Esophagus muscularis mucosa (tissue), 4 donors: Measurements from ENCODE around the gene C20orf173. TPM values are rescaled to one million over a fixed set of nuclear protein-coding genes. Genes with fewer than 3 reads are reported as not detected.
"Not testable (repeated sequence)": the region's sequence is repeated elsewhere in the genome, so short reads cannot be mapped to it uniquely, and the experiment has no call there.

ENCODE experiments used
- DNase-seq: peaks from one replicate; pipeline ENCODE4 v3.0.0-alpha.2; 2017; ENCODE audit errors: extremely low spot score
- H3K27ac ChIP-seq, 4 donors: fragments of 200-600 bp; sonication (generic); replicated peaks in 1 of 4; 1 replicate in 3 of 4; 2 replicates in 1 of 4; pipeline ENCODE4 v1.5.1; 2016 to 2019; ENCODE audit warnings: mild to moderate bottlenecking in 1 of 4
- H3K27me3 ChIP-seq, 4 donors: fragments of 200-600 bp; sonication (generic); one replicate each; pipeline versions ENCODE4 v1.5.1 to v1.6.0; 2016 to 2019
- H3K36me3 ChIP-seq, 4 donors: fragments of 200-600 bp; sonication (generic); one replicate each; pipeline ENCODE4 v1.5.1; 2016 to 2019
- H3K4me1 ChIP-seq, 4 donors: fragments of 200-600 bp; sonication (generic); one replicate each; pipeline ENCODE4 v1.5.1; 2016 to 2019
- H3K4me3 ChIP-seq, 4 donors: fragments of 200-600 bp; sonication (generic); 1 replicate in 2 of 4; 2 replicates in 2 of 4; pipeline ENCODE4 v1.5.1; 2016 to 2019; ENCODE audit warnings: mild to moderate bottlenecking in 4 of 4, moderate library complexity in 1 of 4
- H3K9me3 ChIP-seq, 4 donors: fragments of 200-600 bp; sonication (generic); 1 replicate in 3 of 4; 2 replicates in 1 of 4; pipeline ENCODE4 v1.5.1; 2016 to 2019
- EP300 ChIP-seq: sonication (generic); formaldehyde crosslinking; IDR thresholded peaks from one replicate; pipeline ENCODE4 v1.6.1; 2017; ENCODE audit warnings: antibody characterized with exemption
- POLR2A ChIP-seq: fragments of 450-650 bp; IDR thresholded peaks from one replicate; pipeline ENCODE4 v1.6.1; 2017; ENCODE audit warnings: antibody characterized with exemption, moderate library complexity, mild to moderate bottlenecking, low read depth
- POLR2AphosphoS5 ChIP-seq, 2 donors: sonication (generic); formaldehyde crosslinking; IDR thresholded peaks; one replicate each; pipeline ENCODE4 v1.6.1; 2017; ENCODE audit warnings: antibody characterized with exemption in 2 of 2
- WGBS: methylation state at CpG from one replicate; pipeline ENCODE4 v1.1.5; 2018; 5-methylcytosine and 5-hydroxymethylcytosine counted together
- intact Hi-C: fragments of 100-400 bp; cut with DNase I; formaldehyde crosslinking; loops from one replicate; pipeline ENCODE4 v1.15.1; 2023
- total RNA-seq, 4 donors: library from RNA; depleted of rRNA; stranded (reverse); fragments of >200 nt; gene quantifications; one replicate each; pipeline versions ENCODE4 v1.1.0 to v1.2.1, GENCODE V29; 2016
- TF ChIP-seq, protein P1 (sequence below), 3 experiments: fragments of 200-600 bp in 2 of 3; fragments of 450-650 bp in 1 of 3; sonication (generic) in 2 of 3; IDR thresholded peaks; one replicate each; pipeline ENCODE4 v1.5.1; 2017 to 2019; ENCODE audit warnings: antibody characterized with exemption in 3 of 3, mild to moderate bottlenecking in 2 of 3, moderate library complexity in 1 of 3

Gene C20orf173
- total RNA-seq, 4 donors from 2014 or later, result not detected

DNA sequence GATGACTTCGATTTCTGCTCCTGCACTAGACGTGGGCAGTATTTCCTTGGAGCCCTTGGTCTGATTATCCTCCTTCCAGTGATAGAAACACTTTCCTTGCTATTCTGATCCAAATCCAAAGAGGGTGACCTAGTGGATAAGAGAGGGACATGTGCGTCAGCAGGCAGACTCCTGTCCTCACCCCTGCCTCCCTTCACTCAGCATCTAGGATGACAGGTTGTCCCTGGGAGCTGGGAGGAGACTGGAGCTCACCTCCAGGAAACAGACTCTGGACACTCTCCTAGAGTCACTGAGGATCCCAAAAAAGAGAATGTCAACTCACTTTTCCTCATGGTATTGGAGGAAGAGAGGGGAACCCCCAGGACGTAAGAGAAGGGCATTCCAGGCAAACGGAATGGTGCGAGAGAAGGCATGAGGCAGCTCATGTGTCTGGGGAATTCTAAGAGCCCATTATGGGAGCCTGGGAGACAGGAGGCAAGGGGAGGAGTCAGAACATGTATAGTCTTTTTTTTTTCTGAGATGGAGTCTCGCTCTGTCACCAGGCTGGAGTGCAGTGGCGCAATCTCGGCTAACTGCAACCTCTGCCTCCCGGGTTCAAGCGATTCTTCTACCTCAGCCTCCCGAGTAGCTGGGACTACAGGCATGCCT lies 2.2 kb downstream of the C20orf173 start:
- Histone ChIP-seq H3K27ac (no peak overlapping the region), H3K4me1 (no peaks in the 10 kb centered on the region), H3K9me3 (no peaks in the 10 kb centered on the region), H3K27me3 (no peaks in the 10 kb centered on the region), H3K36me3 (no peaks in the 10 kb centered on the region), H3K4me3 (no peak overlapping the region)
- TF ChIP-seq POLR2A, result no peak
- intact Hi-C loops, result no loop called here
- 87% methylated on average over 12 of the region's 12 CpGs for WGBS
- no peak for DNase-seq

DNA sequence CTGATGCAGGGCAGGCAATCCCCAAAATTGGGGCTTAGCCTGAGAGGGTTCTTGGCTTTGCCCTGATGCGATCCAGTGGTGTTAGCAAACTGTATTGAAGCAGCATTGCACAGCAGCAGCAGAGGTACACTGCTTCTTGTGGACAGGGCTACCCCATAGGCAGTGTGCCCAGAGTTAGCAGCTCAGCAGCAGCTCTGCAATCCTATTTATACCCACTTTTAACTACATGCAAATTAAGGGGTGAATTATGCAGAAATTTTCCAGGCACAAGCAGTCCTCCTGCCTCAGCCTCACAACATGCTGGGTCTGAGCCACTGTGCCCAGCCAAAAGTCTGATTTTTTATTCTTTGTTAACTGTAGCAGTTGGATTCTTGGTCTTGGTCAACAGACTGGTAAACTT lies 3.8 kb downstream of the C20orf173 start:
- TF ChIP-seq POLR2A (no peak), EP300 (no peak), POLR2AphosphoS5 (IDR thresholded peaks at IDR 0.05) (no peak)
- TF ChIP-seq, protein P1, sequence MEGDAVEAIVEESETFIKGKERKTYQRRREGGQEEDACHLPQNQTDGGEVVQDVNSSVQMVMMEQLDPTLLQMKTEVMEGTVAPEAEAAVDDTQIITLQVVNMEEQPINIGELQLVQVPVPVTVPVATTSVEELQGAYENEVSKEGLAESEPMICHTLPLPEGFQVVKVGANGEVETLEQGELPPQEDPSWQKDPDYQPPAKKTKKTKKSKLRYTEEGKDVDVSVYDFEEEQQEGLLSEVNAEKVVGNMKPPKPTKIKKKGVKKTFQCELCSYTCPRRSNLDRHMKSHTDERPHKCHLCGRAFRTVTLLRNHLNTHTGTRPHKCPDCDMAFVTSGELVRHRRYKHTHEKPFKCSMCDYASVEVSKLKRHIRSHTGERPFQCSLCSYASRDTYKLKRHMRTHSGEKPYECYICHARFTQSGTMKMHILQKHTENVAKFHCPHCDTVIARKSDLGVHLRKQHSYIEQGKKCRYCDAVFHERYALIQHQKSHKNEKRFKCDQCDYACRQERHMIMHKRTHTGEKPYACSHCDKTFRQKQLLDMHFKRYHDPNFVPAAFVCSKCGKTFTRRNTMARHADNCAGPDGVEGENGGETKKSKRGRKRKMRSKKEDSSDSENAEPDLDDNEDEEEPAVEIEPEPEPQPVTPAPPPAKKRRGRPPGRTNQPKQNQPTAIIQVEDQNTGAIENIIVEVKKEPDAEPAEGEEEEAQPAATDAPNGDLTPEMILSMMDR (IDR thresholded peaks at IDR 0.05), result no peak
- Histone ChIP-seq H3K27me3 (no peaks in the 10 kb centered on the region), H3K36me3 (no peaks in the 10 kb centered on the region), H3K4me3 (no peak overlapping the region), H3K4me1 (no peaks in the 10 kb centered on the region), H3K27ac (no peak overlapping the region), H3K9me3 (no peaks in the 10 kb centered on the region)
- WGBS, result 83% methylated on average over 1 of the region's 1 CpG
- no peak for DNase-seq
- intact Hi-C loops, result no loop called here

DNA sequence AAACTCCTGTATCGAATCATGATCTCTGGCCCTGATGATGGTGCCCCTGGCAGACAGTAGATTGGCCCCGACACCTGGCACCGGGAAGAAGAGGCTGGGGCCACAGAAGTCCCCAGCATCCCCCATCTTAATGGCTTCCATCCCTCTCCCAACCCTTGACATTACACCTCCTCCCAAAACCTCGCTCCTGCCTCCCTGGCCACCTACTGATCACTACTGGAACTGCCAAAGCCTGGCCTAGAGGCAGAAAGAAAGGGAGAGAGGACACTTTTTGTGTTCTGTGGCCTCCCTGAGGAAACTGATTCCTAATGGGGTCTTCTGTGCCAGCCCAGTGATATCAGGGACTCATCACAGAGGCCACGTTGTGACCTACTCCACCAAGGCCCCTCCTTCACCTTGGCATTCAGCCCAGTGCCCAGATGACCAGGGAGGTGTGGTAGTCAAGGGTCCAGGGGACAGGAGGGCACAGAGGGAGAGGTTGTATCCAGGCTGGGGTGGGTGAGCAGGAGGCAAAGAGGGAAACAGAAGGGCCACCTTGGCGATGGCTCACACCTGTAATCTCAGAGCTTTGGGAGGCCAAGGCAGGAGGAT lies 6.1 kb downstream of the C20orf173 start:
- no peak for DNase-seq

DNA sequence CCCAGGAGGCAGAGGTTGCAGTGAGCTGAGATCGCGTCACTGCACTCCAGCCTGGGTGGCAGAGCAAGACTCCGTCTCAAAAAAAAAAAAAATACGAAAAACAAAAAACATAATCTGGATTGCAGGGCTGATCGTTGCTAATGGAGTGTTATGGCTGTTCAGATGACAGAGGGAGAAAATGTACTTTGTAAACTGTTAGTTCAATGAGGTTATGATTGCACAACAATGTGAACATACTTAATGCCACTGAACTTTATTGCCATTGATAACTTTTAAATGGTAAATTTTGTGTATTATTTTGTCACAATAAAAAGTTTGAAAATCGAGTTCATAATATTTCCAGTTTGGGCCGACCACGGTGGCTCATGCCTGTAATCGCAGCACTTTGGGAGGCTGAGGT lies 10.5 kb downstream of the C20orf173 start:
- TF ChIP-seq, protein P1 (IDR thresholded peaks at IDR 0.05), result no peak
- no peak for TF ChIP-seq EP300
- no peak for TF ChIP-seq POLR2A
- TF ChIP-seq POLR2AphosphoS5 (IDR thresholded peaks at IDR 0.05), result no peak
- no peaks in the 10 kb centered on the region for H3K27me3 ChIP-seq
- peaks cover 0 to 18% (median 2%) of the 10 kb centered on the region in 4 donors for H3K36me3 ChIP-seq
- H3K4me1 ChIP-seq, result no peaks in the 10 kb centered on the region
- 91% methylated on average over 9 of the region's 9 CpGs for WGBS
- no peak overlapping the region for H3K27ac ChIP-seq
- no peak for DNase-seq
- no peak overlapping the region for H3K4me3 ChIP-seq
- H3K9me3 ChIP-seq, result no peaks in the 10 kb centered on the region
- intact Hi-C loops, result no loop called here

More for the DNA sequence above, 6.1 kb downstream of the C20orf173 start:
- Histone ChIP-seq H3K27ac (no peak overlapping the region), H3K4me3 (no peak overlapping the region), H3K4me1 (no peaks in the 10 kb centered on the region), H3K9me3 (no peaks in the 10 kb centered on the region), H3K36me3 (no peaks in the 10 kb centered on the region), H3K27me3 (no peaks in the 10 kb centered on the region)
- TF ChIP-seq EP300, result no peak
- TF ChIP-seq, protein P1 (IDR thresholded peaks at IDR 0.05), result peak in 1 of 3 experiments; percentile 44
- WGBS, result 78% methylated on average over 4 of the region's 6 CpGs
- intact Hi-C loops, result no loop called here

DNA sequence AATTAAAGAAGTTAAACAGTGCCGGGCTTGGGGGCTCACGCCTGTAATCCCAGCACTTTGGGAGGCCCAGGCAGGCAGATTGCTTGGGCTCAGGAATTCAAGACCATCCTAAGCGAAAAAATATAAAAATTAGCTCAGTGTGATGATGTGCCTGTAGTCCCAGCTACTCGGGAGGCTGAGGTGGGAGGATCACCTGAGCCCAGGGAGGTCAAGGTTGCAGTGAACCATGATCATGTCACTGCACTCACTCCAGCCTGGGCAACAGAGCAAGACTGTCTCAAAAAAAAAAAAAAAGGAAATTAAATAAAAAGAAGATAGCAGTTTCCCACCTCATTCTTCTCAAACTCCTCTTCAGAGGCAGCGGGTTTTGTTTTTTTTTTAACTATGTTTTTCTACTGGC lies 11.7 kb downstream of the C20orf173 start:
- H3K27ac ChIP-seq, H3K9me3 ChIP-seq, DNase-seq, H3K4me3 ChIP-seq, H3K4me1 ChIP-seq, H3K27me3 ChIP-seq, intact Hi-C loops: not testable (repeated sequence)
- 84% methylated on average over 5 of the region's 5 CpGs for WGBS
- peaks cover 0 to 29% (median 7%) of the 10 kb centered on the region in 4 donors for H3K36me3 ChIP-seq

DNA sequence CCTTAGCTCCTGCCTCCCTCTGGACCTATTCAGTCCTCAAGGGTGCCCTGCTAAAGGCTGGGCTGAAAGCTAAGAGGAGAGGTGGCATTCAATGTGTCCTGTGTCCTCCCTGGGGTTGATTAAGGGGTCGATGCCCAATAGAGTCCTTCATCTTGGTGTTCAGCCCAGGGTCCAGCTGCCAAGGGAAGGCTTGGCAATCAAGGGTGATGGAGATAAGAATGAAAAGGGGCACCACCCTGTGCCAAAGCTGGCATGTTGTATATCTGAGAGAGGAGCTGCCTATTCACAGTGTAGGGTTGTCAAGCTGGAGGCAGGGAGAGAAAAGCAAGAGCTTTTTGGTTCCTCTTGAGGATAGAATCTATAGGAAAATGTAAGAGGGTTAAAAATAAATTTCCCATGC lies 12.3 kb downstream of the C20orf173 start:
- H3K4me3 ChIP-seq, result no peak overlapping the region
- no peak overlapping the region for H3K27ac ChIP-seq
- no peaks in the 10 kb centered on the region for H3K27me3 ChIP-seq
- WGBS, result 92% methylated on average over 1 of the region's 1 CpG
- no peaks in the 10 kb centered on the region for H3K9me3 ChIP-seq
- no peak for DNase-seq
- peaks cover 5 to 35% (median 9%) of the 10 kb centered on the region in 4 donors for H3K36me3 ChIP-seq
- TF ChIP-seq EP300 (no peak), POLR2AphosphoS5 (IDR thresholded peaks at IDR 0.05) (no peak), POLR2A (no peak)
- TF ChIP-seq, protein P1 (IDR thresholded peaks at IDR 0.05), result no peak
- intact Hi-C loops, result no loop called here
- H3K4me1 ChIP-seq, result no peaks in the 10 kb centered on the region
